HepG2 (cell line): ENCODE measurements around the gene USP8.

ENCODE experiments used
- GFI1 ChIP-seq: sonication (generic); formaldehyde crosslinking; IDR thresholded peaks from 2 replicates; pipeline ENCODE4 v1.5.0; 2020; ENCODE audit warnings: missing genetic modification reagents, mild to moderate bottlenecking, borderline replicate concordance
- HOXA5 ChIP-seq: sonication (generic); formaldehyde crosslinking; IDR thresholded peaks from 2 replicates; pipeline ENCODE4 v1.4.0; 2020; ENCODE audit warnings: missing genetic modification reagents
- MBD4 ChIP-seq: IDR thresholded peaks from 2 replicates; pipeline ENCODE4 v1.6.1; 2012; ENCODE audit warnings: low read length, inconsistent platforms, borderline replicate concordance
- NR1H2 ChIP-seq: sonication (generic); formaldehyde crosslinking; IDR thresholded peaks from 2 replicates; pipeline ENCODE4 v1.8.1; 2022; ENCODE audit warnings: low read depth, missing genetic modification reagents, borderline replicate concordance
- RORA ChIP-seq: sonication (generic); formaldehyde crosslinking; IDR thresholded peaks from 2 replicates; pipeline ENCODE4 v1.5.0; 2020; ENCODE audit warnings: mild to moderate bottlenecking, missing genetic modification reagents, moderate library complexity
- RXRA ChIP-seq: sonication (generic); formaldehyde crosslinking; IDR thresholded peaks from 2 replicates; pipeline ENCODE4 v1.5.1; 2020; ENCODE audit warnings: missing genetic modification reagents
- SMC3 ChIP-seq: IDR thresholded peaks from 2 replicates; pipeline ENCODE4 v1.6.1; 2011; ENCODE audit warnings: low read length, improper control_type of control experiment
- ZNF296 ChIP-seq: sonication (generic); formaldehyde crosslinking; conservative IDR thresholded peaks from 2 replicates; pipeline ENCODE4 v1.5.0; 2020; ENCODE audit warnings: mild to moderate bottlenecking, missing genetic modification reagents
- ZNF660 ChIP-seq: sonication (generic); formaldehyde crosslinking; IDR thresholded peaks from 2 replicates; pipeline ENCODE4 v1.5.1; 2020; ENCODE audit warnings: mild to moderate bottlenecking, low read depth, missing genetic modification reagents, borderline replicate concordance
- TF ChIP-seq, protein P1 (sequence below): fragments of 450-650 bp; IDR thresholded peaks from 2 replicates; pipeline ENCODE4 v1.6.1; 2016
- TF ChIP-seq, protein P2 (sequence below): IDR thresholded peaks from 2 replicates; pipeline ENCODE4 v1.6.1; 2016; ENCODE audit warnings: low read depth, missing genetic modification reagents, missing compliant biosample characterization
- TF ChIP-seq, protein P3 (sequence below): sonication (generic); formaldehyde crosslinking; IDR thresholded peaks from 2 replicates; pipeline ENCODE4 v1.4.0; 2020; ENCODE audit warnings: missing genetic modification reagents

DNA sequence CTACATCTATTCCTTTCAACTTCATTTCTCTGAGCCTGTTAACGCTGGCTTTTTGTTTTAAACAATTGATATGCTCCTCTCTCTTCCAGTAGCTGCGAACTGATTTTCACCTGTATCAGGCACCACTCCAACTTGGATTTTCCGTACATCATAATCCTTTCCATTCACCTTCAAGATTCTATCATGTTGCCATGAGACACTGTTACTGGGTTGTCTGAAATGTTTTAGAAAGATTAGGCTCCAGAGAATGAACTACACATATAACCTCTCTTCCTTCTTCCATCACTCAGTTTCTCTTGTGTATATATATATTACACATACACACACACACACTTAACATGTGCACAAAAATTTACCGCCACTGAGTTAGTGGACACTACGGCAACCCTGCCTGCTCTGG is 122.4 kb downstream of the USP8 start, which contains the start of gene USP50:
- TF ChIP-seq RXRA (CRISPR knock-in tag), result no peak
- TF ChIP-seq MBD4, result no peak
- TF ChIP-seq ZNF660 (CRISPR knock-in tag), result no peak
- TF ChIP-seq, protein P1, sequence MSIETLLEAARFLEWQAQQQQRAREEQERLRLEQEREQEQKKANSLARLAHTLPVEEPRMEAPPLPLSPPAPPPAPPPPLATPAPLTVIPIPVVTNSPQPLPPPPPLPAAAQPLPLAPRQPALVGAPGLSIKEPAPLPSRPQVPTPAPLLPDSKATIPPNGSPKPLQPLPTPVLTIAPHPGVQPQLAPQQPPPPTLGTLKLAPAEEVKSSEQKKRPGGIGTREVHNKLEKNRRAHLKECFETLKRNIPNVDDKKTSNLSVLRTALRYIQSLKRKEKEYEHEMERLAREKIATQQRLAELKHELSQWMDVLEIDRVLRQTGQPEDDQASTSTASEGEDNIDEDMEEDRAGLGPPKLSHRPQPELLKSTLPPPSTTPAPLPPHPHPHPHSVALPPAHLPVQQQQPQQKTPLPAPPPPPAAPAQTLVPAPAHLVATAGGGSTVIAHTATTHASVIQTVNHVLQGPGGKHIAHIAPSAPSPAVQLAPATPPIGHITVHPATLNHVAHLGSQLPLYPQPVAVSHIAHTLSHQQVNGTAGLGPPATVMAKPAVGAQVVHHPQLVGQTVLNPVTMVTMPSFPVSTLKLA, result no peak
- no peak for TF ChIP-seq NR1H2 (CRISPR knock-in tag)
- no peak for TF ChIP-seq ZNF296 (CRISPR knock-in tag)
- TF ChIP-seq SMC3, result no peak
- TF ChIP-seq, protein P2, sequence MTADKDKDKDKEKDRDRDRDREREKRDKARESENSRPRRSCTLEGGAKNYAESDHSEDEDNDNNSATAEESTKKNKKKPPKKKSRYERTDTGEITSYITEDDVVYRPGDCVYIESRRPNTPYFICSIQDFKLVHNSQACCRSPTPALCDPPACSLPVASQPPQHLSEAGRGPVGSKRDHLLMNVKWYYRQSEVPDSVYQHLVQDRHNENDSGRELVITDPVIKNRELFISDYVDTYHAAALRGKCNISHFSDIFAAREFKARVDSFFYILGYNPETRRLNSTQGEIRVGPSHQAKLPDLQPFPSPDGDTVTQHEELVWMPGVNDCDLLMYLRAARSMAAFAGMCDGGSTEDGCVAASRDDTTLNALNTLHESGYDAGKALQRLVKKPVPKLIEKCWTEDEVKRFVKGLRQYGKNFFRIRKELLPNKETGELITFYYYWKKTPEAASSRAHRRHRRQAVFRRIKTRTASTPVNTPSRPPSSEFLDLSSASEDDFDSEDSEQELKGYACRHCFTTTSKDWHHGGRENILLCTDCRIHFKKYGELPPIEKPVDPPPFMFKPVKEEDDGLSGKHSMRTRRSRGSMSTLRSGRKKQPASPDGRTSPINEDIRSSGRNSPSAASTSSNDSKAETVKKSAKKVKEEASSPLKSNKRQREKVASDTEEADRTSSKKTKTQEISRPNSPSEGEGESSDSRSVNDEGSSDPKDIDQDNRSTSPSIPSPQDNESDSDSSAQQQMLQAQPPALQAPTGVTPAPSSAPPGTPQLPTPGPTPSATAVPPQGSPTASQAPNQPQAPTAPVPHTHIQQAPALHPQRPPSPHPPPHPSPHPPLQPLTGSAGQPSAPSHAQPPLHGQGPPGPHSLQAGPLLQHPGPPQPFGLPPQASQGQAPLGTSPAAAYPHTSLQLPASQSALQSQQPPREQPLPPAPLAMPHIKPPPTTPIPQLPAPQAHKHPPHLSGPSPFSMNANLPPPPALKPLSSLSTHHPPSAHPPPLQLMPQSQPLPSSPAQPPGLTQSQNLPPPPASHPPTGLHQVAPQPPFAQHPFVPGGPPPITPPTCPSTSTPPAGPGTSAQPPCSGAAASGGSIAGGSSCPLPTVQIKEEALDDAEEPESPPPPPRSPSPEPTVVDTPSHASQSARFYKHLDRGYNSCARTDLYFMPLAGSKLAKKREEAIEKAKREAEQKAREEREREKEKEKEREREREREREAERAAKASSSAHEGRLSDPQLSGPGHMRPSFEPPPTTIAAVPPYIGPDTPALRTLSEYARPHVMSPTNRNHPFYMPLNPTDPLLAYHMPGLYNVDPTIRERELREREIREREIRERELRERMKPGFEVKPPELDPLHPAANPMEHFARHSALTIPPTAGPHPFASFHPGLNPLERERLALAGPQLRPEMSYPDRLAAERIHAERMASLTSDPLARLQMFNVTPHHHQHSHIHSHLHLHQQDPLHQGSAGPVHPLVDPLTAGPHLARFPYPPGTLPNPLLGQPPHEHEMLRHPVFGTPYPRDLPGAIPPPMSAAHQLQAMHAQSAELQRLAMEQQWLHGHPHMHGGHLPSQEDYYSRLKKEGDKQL (CRISPR knock-in tag), result no peak
- no peak for TF ChIP-seq HOXA5 (CRISPR knock-in tag)
- TF ChIP-seq GFI1 (CRISPR knock-in tag), result no peak
- TF ChIP-seq, protein P3, sequence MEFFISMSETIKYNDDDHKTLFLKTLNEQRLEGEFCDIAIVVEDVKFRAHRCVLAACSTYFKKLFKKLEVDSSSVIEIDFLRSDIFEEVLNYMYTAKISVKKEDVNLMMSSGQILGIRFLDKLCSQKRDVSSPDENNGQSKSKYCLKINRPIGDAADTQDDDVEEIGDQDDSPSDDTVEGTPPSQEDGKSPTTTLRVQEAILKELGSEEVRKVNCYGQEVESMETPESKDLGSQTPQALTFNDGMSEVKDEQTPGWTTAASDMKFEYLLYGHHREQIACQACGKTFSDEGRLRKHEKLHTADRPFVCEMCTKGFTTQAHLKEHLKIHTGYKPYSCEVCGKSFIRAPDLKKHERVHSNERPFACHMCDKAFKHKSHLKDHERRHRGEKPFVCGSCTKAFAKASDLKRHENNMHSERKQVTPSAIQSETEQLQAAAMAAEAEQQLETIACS, result no peak
- no peak for TF ChIP-seq RORA
